NOMO-1 treated with DMSO at 0.1 percent for 48 hours (cell line): Measurements from ENCODE around the gene NPLOC4.
A peak's percentile ranks its signal among the peaks of the same experiment; 100 is the strongest.

Experiments
- DNase-seq: peaks from one replicate; lab custom pipeline; 2025; ENCODE audit not compliant: unreplicated experiment; lab: John Stamatoyannopoulos, UW

The NPLOC4 gene

GRCh38 chr17:81520021-81520901 is 116.7 kb downstream of the NPLOC4 start:
- DNase-seq = no peak

GRCh38 chr17:81519284-81520020 is 117.5 kb downstream of the NPLOC4 start:
- peak; percentile 25 for DNase-seq

GRCh38 chr17:81518785-81519283 is 118.1 kb downstream of the NPLOC4 start:
- DNase-seq = peak; percentile 31

- DNase-seq = no peak
Measured at GRCh38 chr17:81518113-81518784, 118.7 kb downstream of the NPLOC4 start.

- DNase-seq = peak; percentile 49
Measured at GRCh38 chr17:81517339-81518112, 119.4 kb downstream of the NPLOC4 start.

GRCh38 chr17:81517009-81517338 is 119.9 kb downstream of the NPLOC4 start:
- no peak for DNase-seq

GRCh38 chr17:81516439-81516838 is 120.5 kb downstream of the NPLOC4 start:
- no peak for DNase-seq

- DNase-seq = no peak
Measured at GRCh38 chr17:81515530-81516041, 121.3 kb downstream of the NPLOC4 start.

- DNase-seq = peak; percentile 74
Measured at GRCh38 chr17:81514739-81515529, 122.0 kb downstream of the NPLOC4 start.

GRCh38 chr17:81514489-81514738 is 122.5 kb downstream of the NPLOC4 start:
- no peak for DNase-seq

GRCh38 chr17:81513753-81514488 is 123.0 kb downstream of the NPLOC4 start:
- DNase-seq = peak; percentile 53

GRCh38 chr17:81513372-81513752 is 123.5 kb downstream of the NPLOC4 start:
- DNase-seq = peak; percentile 56

- peak; percentile 88 for DNase-seq
Measured at GRCh38 chr17:81512562-81513371, 124.1 kb downstream of the NPLOC4 start, which contains the start of gene ACTG1. TSS of gene ACTG1 (minus strand) at chr17:81512799. CDS start at chr17:81512354, 445 bp downstream.

GRCh38 chr17:81511804-81512561 is 124.9 kb downstream of the NPLOC4 start:
- no peak for DNase-seq

- DNase-seq = no peak
Measured at GRCh38 chr17:81511554-81511803, 125.4 kb downstream of the NPLOC4 start.

- DNase-seq = no peak
Measured at GRCh38 chr17:81510785-81511553, 125.9 kb downstream of the NPLOC4 start.
